DMS53 (cell line): ENCODE results near the gene NANOS1.
"Not testable (repeated sequence)": the region's sequence is repeated elsewhere in the genome, so short reads cannot be mapped to it uniquely, and the experiment has no call there.

ENCODE experiments used
- DNase-seq: peaks from one replicate; lab custom pipeline; 2025; lab: John Stamatoyannopoulos, UW

Gene NANOS1

GRCh38 chr10:119007211-119007574 lies 22.3 kb upstream of the NANOS1 start:
- no peak for DNase-seq

GRCh38 chr10:119020627-119020946 lies 8.9 kb upstream of the NANOS1 start:
- no peak for DNase-seq

- DNase-seq: no peak
Observed at GRCh38 chr10:119022846-119023552, 6.5 kb upstream of the NANOS1 start.

GRCh38 chr10:119023553-119023868 lies 6.0 kb upstream of the NANOS1 start:
- no peak for DNase-seq

- DNase-seq: no peak
Observed at GRCh38 chr10:119024882-119025281, 4.6 kb upstream of the NANOS1 start.

GRCh38 chr10:119025336-119025735 lies 4.2 kb upstream of the NANOS1 start:
- peak; percentile 81 for DNase-seq

GRCh38 chr10:119025776-119026175 lies 3.7 kb upstream of the NANOS1 start:
- DNase-seq: peak; percentile 81

GRCh38 chr10:119026301-119027110 lies 3.0 kb upstream of the NANOS1 start:
- no peak for DNase-seq

DNA sequence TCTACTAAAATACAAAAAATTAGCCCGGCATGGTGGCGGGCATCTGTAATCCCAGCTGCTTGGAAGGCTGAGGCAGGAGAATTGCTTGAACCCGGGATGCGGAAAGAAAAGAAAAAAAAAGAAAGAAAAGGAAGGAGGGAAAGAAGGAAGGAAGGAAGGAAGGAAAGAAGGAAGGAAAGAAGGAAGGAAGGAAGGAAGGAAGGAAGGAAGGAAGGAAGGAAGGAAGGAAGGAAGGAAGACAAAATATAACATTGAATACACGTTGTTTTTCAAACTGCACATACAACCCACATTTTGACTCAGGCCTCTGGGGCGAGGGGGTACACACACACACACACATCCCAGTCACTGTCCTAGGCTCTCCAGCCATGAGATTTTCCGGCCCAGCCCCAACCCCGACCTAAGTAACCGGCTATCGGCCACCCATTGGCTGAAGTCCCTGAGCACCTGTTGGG lies 1.0 kb upstream of the NANOS1 start:
- not testable (repeated sequence) for DNase-seq

DNA sequence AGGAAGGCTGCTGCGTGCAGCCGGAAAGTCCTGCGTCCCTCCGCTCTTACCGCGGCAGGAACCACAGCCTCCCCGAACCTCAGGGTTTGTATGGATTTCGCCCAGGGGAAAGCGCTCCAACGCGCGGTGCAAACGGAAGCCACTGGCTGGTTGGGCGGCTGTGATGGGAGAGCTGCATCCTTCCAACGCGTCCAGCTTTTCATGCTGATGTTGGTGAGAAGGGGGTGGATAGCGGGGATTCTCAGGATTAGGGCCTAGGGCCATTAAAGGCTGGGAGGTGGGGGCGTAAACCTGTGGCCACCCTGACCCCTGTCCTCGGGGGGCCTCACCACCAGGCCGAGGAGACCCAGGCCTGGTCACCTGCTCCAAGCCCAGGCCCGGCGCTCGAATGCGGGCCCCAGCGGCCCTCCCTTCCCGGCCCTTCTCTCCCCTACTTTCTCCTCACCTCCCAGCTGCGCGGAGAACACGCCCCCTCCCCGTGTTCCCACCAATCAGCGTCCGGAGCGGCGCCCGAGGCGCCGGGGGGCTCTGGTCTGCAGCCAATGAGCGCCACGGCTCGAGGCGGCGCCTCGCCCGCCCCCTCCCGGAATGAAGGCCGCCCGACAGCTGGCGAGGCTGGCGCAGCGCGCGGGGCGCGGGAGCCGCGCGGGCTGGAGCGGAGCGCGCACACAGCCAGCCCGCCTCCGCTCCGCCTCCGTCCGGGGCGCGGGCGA lies 458 bp upstream of the NANOS1 start:
- DNase-seq: peak; percentile 98

GRCh38 chr10:119030421-119031250 lies 1.1 kb downstream of the NANOS1 start:
- peak; percentile 92 for DNase-seq

DNA sequence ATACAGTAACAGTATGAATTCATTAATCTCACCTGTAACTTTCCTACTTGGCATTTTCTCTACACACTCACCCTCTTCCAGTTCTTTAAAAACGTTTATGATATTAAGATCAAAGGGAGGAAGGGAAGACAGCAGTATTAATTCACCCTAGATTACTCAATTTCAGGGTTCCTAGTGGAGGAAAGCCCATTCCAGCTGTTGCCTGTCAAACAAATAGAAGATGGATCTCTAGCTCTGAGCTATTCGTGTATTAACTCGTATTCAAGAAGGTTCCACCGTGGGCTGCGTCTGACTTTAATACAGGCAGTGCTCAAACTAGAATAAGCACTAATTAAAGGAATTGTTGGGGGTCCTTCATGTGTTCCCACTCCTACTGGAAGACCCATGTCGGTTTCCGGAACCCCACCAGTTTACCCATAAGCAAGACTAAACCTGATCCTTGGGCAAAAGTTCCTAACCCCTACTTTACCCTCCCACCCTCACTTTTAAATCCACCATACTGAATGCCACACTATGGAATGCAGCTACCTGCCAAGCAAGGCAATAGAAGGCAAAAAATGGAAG lies 2.1 kb downstream of the NANOS1 start:
- peak; percentile 50 for DNase-seq

GRCh38 chr10:119039161-119039560 lies 9.6 kb downstream of the NANOS1 start:
- no peak for DNase-seq

- DNase-seq: no peak
Observed at GRCh38 chr10:119041326-119041725, 11.8 kb downstream of the NANOS1 start.

- DNase-seq: no peak
Observed at GRCh38 chr10:119042169-119042568, 12.7 kb downstream of the NANOS1 start.

GRCh38 chr10:119045561-119045960 lies 16.0 kb downstream of the NANOS1 start:
- DNase-seq: no peak

DNA sequence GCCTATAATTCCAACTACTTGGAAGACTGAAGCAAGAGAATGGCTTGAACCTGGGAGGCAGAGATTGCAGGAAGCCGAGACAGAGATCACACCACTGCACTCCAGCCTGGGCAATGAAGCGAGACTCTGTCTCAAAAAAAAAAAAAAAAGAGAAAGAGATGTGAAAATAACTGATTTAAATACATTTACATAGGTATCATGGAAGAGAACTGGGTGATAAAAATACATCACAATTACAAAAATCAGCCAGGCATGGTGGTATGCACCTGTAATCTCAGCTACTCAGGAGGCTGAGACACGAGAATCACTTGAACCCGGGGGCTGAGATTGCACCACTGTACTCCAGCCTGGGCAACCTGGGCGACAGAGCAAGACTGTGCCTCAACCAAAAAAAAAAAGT lies 19.8 kb downstream of the NANOS1 start:
- no peak for DNase-seq

DNA sequence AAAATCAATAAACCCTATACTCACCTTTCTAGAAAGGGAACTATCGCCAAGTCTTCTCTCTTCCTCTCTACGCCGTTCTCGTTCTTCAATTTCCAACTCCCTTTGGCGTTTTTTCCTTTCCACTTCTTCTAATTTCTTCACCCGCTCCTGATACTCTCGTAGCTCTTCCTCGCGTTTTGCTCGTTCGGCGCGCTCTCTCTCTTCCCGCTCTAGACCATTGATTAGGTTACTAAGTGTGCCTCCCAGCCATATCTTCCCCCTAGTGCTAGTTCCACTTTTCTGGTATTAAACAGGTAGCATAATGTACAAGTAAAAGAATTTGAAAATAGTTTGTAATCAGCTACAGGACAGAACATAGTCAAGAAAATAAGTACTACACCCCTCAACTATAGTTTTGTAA lies 20.3 kb downstream of the NANOS1 start:
- DNase-seq: no peak

- no peak for DNase-seq
Observed at GRCh38 chr10:119051775-119052174, 22.3 kb downstream of the NANOS1 start.

DNA sequence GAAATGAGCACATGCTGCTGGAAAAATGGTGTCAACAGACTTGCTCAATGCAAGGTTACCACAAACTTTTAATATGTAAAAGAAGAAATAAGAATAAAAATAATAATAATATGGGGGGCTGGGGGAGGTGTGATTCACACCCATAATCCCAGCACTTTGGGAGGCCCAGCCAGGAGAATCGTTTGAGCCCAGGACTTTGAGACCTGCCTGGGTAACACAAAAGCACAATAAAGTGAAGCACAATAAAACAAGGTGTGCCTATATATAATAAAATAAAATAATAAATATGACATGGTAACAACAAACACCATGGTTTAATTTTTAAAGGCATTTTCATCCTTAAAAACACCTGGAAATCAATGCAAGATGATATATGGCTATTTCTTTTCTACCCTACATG lies 26.0 kb downstream of the NANOS1 start:
- DNase-seq: no peak

DNA sequence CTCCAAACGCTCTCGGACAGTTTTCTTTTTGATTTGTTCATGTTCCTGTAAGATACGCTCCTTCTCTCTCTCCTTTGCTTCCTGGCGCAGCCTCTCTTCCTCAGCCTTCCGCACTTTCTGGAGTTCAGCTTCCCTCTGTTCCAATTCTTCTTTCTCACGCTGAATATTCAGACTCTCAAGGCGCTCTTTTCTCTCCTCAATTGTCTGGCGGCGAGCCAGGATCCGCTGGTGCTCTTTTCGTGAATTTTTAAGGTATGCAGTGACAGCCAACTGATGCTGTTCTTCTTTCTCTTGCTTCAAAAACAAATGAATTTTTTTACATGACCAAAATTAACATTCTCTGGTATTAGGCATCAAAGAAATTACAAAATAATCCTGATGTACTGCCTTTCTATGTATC lies 28.5 kb downstream of the NANOS1 start:
- DNase-seq: no peak

- no peak for DNase-seq
Observed at GRCh38 chr10:119059557-119059956, 30.0 kb downstream of the NANOS1 start.
